K562 (cell line): ENCODE data around the gene THEMIS. TPM values are rescaled to one million over a fixed set of nuclear protein-coding genes. Genes with fewer than 3 reads are reported as not detected.

ENCODE experiments used
- ATAC-seq: fragments of 200-7000 bp; cut with Tn5 transposase; 3 replicates; pipeline ENCODE4 v1.9.1; 2020; ENCODE audit warnings: moderate library complexity
- BruUV-seq: library from RNA; stranded (reverse); fragments of 400-500 nt; replicated peaks from 2 replicates; lab custom pipeline; 2021; lab: Mats Ljungman, UMichigan
- CTCF ChIA-PET: fragments of 300-600 bp; formaldehyde crosslinking; extraction: SDS; loops from one replicate; lab custom pipeline; 2021; ENCODE audit warnings: low intra/inter-chr PET ratio; lab: Yijun Ruan, JAX
- POLR2A ChIA-PET: fragments of 300-600, 350-650 bp; sonication (Branson Sonifier 250); formaldehyde crosslinking; extraction: SDS; loops from one replicate; lab custom pipeline; 2021; ENCODE audit warnings: antibody characterized with exemption, inconsistent platforms; lab: Yijun Ruan, JAX
- DNase-seq, 4 experiments: peaks; one replicate each; pipeline versions ENCODE4 v3.0.0 to v3.0.0-alpha.2; 2011 to 2018; ENCODE audit warnings: low spot score in 3 of 4, mixed read lengths in 3 of 4; ENCODE audit errors: extremely low read depth in 1 of 4
- FAIRE-seq: peaks from 2 replicates; lab custom pipeline; 2011; peaks lifted over from hg19 to GRCh38; lab: Jason Lieb, UNC
- H2AFZ ChIP-seq: 2 replicates; pipeline ENCODE4 v1.6.0; 2011; ENCODE audit warnings: low read depth, low read length, control low read depth, inconsistent platforms
- H3K27ac ChIP-seq: fragments of 200-600 bp; 3 replicates; pipeline ENCODE4 v1.8.0; 2011; ENCODE audit warnings: low read depth, mild to moderate bottlenecking, control low read depth, inconsistent platforms, low read length, moderate library complexity, mixed read lengths; ENCODE audit errors: extremely low read depth
- H3K27me3 ChIP-seq, 2 experiments: fragments of 300-600 bp in 1 of 2; 2 replicates in 1 of 2; 3 replicates in 1 of 2; pipeline versions ENCODE4 v1.6.0 to v1.8.0; 2011; ENCODE audit warnings: inconsistent platforms in 2 of 2, low read length in 2 of 2, mild to moderate bottlenecking in 1 of 2, mixed read lengths in 1 of 2, moderate library complexity in 1 of 2; ENCODE audit not compliant: control insufficient read depth in 2 of 2, insufficient read depth in 2 of 2
- H3K36me3 ChIP-seq: fragments of 300-600 bp; 3 replicates; pipeline ENCODE4 v1.8.0; 2011; ENCODE audit warnings: mild to moderate bottlenecking, low read length, inconsistent platforms; ENCODE audit not compliant: control insufficient read depth, insufficient read depth
- H3K4me1 ChIP-seq, 2 experiments: fragments of 200-600 bp in 1 of 2; replicated peaks in 1 of 2; 2 replicates in 1 of 2; 3 replicates in 1 of 2; pipeline versions ENCODE4 v1.5.1 to v1.8.0; 2011; ENCODE audit warnings: inconsistent platforms in 2 of 2, low read length in 2 of 2, mild to moderate bottlenecking in 1 of 2, mixed read lengths in 1 of 2, moderate library complexity in 1 of 2; ENCODE audit not compliant: control insufficient read depth in 2 of 2, insufficient read depth in 2 of 2
- H3K4me2 ChIP-seq: 2 replicates; pipeline ENCODE4 v1.6.1; 2011; ENCODE audit warnings: low read length, control low read depth, inconsistent platforms, mixed read lengths; ENCODE audit not compliant: insufficient read depth
- H3K4me3 ChIP-seq: fragments of 200-600 bp; sonication (generic), shearing (Covaris generic); 2 replicates; pipeline ENCODE4 v1.5.1; 2016; ENCODE audit warnings: control low read depth, inconsistent platforms
- H3K79me2 ChIP-seq: fragments of 200-600 bp; 3 replicates; pipeline ENCODE4 v1.8.0; 2011; ENCODE audit warnings: low read length, inconsistent platforms; ENCODE audit not compliant: control insufficient read depth, insufficient read depth
- H3K9ac ChIP-seq, 2 experiments: 2 replicates each; pipeline versions ENCODE4 v1.6.0 to v1.6.1; 2011; ENCODE audit warnings: low read depth in 2 of 2, low read length in 2 of 2, control low read depth in 1 of 2, inconsistent platforms in 1 of 2, mild to moderate bottlenecking in 1 of 2, mixed read lengths in 1 of 2; ENCODE audit not compliant: insufficient read depth in 1 of 2
- H3K9me1 ChIP-seq: one replicate; pipeline ENCODE4 v1.6.0; 2011; ENCODE audit warnings: inconsistent platforms, mild to moderate bottlenecking, low read length, moderate library complexity; ENCODE audit not compliant: control insufficient read depth, insufficient read depth
- H3K9me3 ChIP-seq: replicated peaks from 2 replicates; pipeline ENCODE4 v1.5.1; 2011; ENCODE audit warnings: low read depth, low read length, inconsistent platforms; ENCODE audit not compliant: control insufficient read depth, insufficient read depth
- H4K20me1 ChIP-seq: replicated peaks from 2 replicates; pipeline ENCODE4 v1.6.1; 2011; ENCODE audit warnings: low read length, inconsistent platforms, mixed read lengths; ENCODE audit not compliant: control insufficient read depth, insufficient read depth
- CBX3 ChIP-seq, 2 experiments: IDR thresholded peaks; 1 replicate in 1 of 2; 2 replicates in 1 of 2; pipeline ENCODE4 v1.6.1; 2012; ENCODE audit warnings: inconsistent platforms in 2 of 2, low read length in 2 of 2, borderline replicate concordance in 1 of 2, control low read depth in 1 of 2
- CREBBP ChIP-seq: IDR thresholded peaks from one replicate; pipeline ENCODE4 v1.6.1; 2012; ENCODE audit warnings: low read depth, mild to moderate bottlenecking, control low read depth, inconsistent platforms, low read length
- E2F4 ChIP-seq: sonication (generic); formaldehyde crosslinking; IDR thresholded peaks from 2 replicates; pipeline ENCODE4 v1.8.0; 2022; ENCODE audit warnings: mild to moderate bottlenecking, low read depth, missing genetic modification reagents
- FOSL1 ChIP-seq: fragments of 200-800 bp; sonication (Bioruptor generic); conservative IDR thresholded peaks from 2 replicates; pipeline ENCODE4 v1.6.1; 2016; ENCODE audit warnings: missing genetic modification characterization, missing compliant biosample characterization
- GTF2E2 ChIP-seq: fragments of 200-800 bp; sonication (Bioruptor generic); IDR thresholded peaks from 2 replicates; pipeline ENCODE4 v1.6.1; 2016; ENCODE audit warnings: missing genetic modification characterization, missing compliant biosample characterization
- HNRNPH1 ChIP-seq: fragments of 200-400 bp; formaldehyde crosslinking; optimal IDR thresholded peaks from 2 replicates; pipeline ENCODE3; 2017; ENCODE audit warnings: low read depth, mild to moderate bottlenecking, low read length, moderate library complexity
- ILK ChIP-seq: fragments of 450-650 bp; IDR thresholded peaks from 2 replicates; pipeline ENCODE4 v1.6.1; 2016; ENCODE audit warnings: missing genetic modification characterization, low read depth, mild to moderate bottlenecking, missing compliant biosample characterization, moderate library complexity, borderline replicate concordance
- KDM4B ChIP-seq, 2 experiments: fragments of 450-650 bp in 1 of 2; sonication (generic) in 1 of 2; IDR thresholded peaks; 2 replicates each; pipeline ENCODE4 v1.6.1; 2016 to 2017; ENCODE audit warnings: borderline replicate concordance in 2 of 2, antibody characterized with exemption in 1 of 2, low read depth in 1 of 2, mild to moderate bottlenecking in 1 of 2
- KLF1 ChIP-seq: fragments of 450-650 bp; IDR thresholded peaks from 2 replicates; pipeline ENCODE4 v1.6.1; 2016; ENCODE audit warnings: missing genetic modification characterization, missing compliant biosample characterization
- KLF16 ChIP-seq: IDR thresholded peaks from 2 replicates; pipeline ENCODE4 v1.6.1; 2016; ENCODE audit warnings: antibody characterized with exemption
- MECOM ChIP-seq: fragments of 250-450 bp; sonication (Bioruptor Pico); IDR thresholded peaks from 2 replicates; pipeline ENCODE4 v1.8.0; 2022; ENCODE audit warnings: inconsistent platforms
- NCOA4 ChIP-seq: fragments of 450-650 bp; IDR thresholded peaks from 2 replicates; pipeline ENCODE4 v1.6.1; 2018; ENCODE audit warnings: mild to moderate bottlenecking; ENCODE audit not compliant: partially characterized antibody
- NELFE ChIP-seq: IDR thresholded peaks from 2 replicates; pipeline ENCODE4 v1.6.1; 2011; ENCODE audit warnings: mild to moderate bottlenecking; ENCODE audit not compliant: insufficient read depth, insufficient read length
- NR1H2 ChIP-seq: sonication (generic); formaldehyde crosslinking; IDR thresholded peaks from 2 replicates; pipeline ENCODE4 v1.4.0; 2020; ENCODE audit warnings: mild to moderate bottlenecking, missing genetic modification reagents
- ZFP30 ChIP-seq: fragments of 250-450 bp; sonication (Bioruptor Pico); IDR thresholded peaks from 2 replicates; pipeline ENCODE4 v1.8.0; 2022; ENCODE audit warnings: moderate library complexity, mild to moderate bottlenecking, inconsistent platforms, borderline replicate concordance
- ZNF518B ChIP-seq: fragments of 250-450 bp; sonication (Bioruptor Pico); IDR thresholded peaks from 2 replicates; pipeline ENCODE4 v1.5.0; 2021; ENCODE audit warnings: mild to moderate bottlenecking, moderate library complexity
- ZNF655 ChIP-seq: fragments of 250-450 bp; sonication (Bioruptor Pico); IDR thresholded peaks from 2 replicates; pipeline ENCODE4 v1.5.0; 2021
- WGBS: fragments of 100-300 bp; shearing (Covaris generic); methylation state at CpG from one replicate; pipeline ENCODE4 v1.1.6; 2016; ENCODE audit warnings: low coverage, mixed read lengths; ENCODE audit not compliant: insufficient coverage; ENCODE audit errors: missing lambda C conversion rate; 5-methylcytosine and 5-hydroxymethylcytosine counted together
- in situ Hi-C: fragments of 300-500 bp; cut with MboI; formaldehyde crosslinking; loops from 4 replicates; pipeline ENCODE4 v1.15.0; 2018; ENCODE audit warnings: inconsistent platforms, mixed read lengths
- intact Hi-C: fragments of 100-400 bp; cut with micrococcal nuclease; formaldehyde crosslinking; loops from 2 replicates; pipeline ENCODE4 v1.14.2; 2022
- polyA plus RNA-seq, 8 experiments: library from polyadenylated mRNA; depleted of rRNA in 4 of 8; stranded (reverse) in 5 of 8; unstranded in 3 of 8; fragments of >200 nt; fragmentation: Nextera tagmentation in 2 of 8; fragmentation: Illumina TruSeq in 1 of 8; extraction: Ambion mirVana in 2 of 8; extraction: Trizol in 1 of 8; gene quantifications; 2 replicates each; pipeline versions ENCODE4 v1.2.1 to v1.2.3, GENCODE V29; 2011 to 2014; ENCODE audit warnings: inconsistent platforms in 1 of 8, missing spikeins in 1 of 8
- total RNA-seq, 7 experiments: library from RNA; depleted of rRNA in 6 of 7; stranded (reverse); fragments of >200 nt in 6 of 7; fragmentation: Illumina TruSeq in 2 of 7; extraction: Trizol in 2 of 7; gene quantifications; 2 replicates each; pipeline versions ENCODE4 v1.2.1 to v1.2.3, GENCODE V29; 2011 to 2021; ENCODE audit warnings: low replicate concordance in 1 of 7

The THEMIS gene
- total and polyA plus RNA-seq, 9 of the 15 experiments (the other 6 are each of a cell fraction or from before 2014, with no cell fraction given): 0.09 TPM; not detected in 8

GRCh38 chr6:127851197-127851596, 49.7 kb downstream of the THEMIS start:
- WGBS: 0% methylated on average over 1 of the region's 1 CpG
- Histone ChIP-seq H2AFZ (no peak overlapping the region), H3K36me3 (no peaks in the 10 kb centered on the region), H3K9me1 (no peaks in the 10 kb centered on the region), H3K27me3 (no peaks in the 10 kb centered on the region), H3K79me2 (no peaks in the 10 kb centered on the region), H3K27ac (no peak overlapping the region), H3K4me1 (no peaks in the 10 kb centered on the region), H3K4me2 (no peak overlapping the region), H4K20me1 (no peaks in the 10 kb centered on the region), H3K9ac (no peak overlapping the region), H3K9me3 (no peaks in the 10 kb centered on the region), H3K4me3 (no peak overlapping the region)
- intact Hi-C loops (no loop called here), in situ Hi-C loops (no loop called here)
- ChIA-PET CTCF (no interaction called here), POLR2A (no interaction called here)
- no peak for TF ChIP-seq FOSL1
- no peak for TF ChIP-seq ZNF518B (CRISPR knock-in tag)
- no peak for TF ChIP-seq HNRNPH1
- no peak for TF ChIP-seq E2F4 (CRISPR knock-in tag)
- TF ChIP-seq NR1H2 (CRISPR knock-in tag): no peak
- no peak for TF ChIP-seq NCOA4
- no peak for TF ChIP-seq ZNF655 (CRISPR knock-in tag)
- no peak for TF ChIP-seq CREBBP
- no peak for TF ChIP-seq KDM4B (IDR thresholded peaks at IDR 0.05; ENCODE audit: borderline replicate concordance in 2 of 2, low read depth in 1 of 2)
- TF ChIP-seq CBX3 (IDR thresholded peaks at IDR 0.05; ENCODE audit: borderline replicate concordance in 1 of 2, low read length in 2 of 2): no peak
- no peak for TF ChIP-seq MECOM
- TF ChIP-seq GTF2E2: no peak
- no peak for TF ChIP-seq NELFE
- no peak for TF ChIP-seq KLF1 (tag)
- no peak for TF ChIP-seq ILK (tag)
- TF ChIP-seq ZFP30 (CRISPR knock-in tag): no peak
- TF ChIP-seq KLF16: no peak
- ATAC-seq (no peak), FAIRE-seq (no peak), DNase-seq (no peak)
- BruUV-seq: no TSS peak
